GM12878 (cell line): Measurements from ENCODE around the gene TRAIP. TPM values are rescaled to one million over a fixed set of nuclear protein-coding genes. Genes with fewer than 3 reads are reported as not detected.

Experiments
- ATAC-seq: fragments of 200-7000 bp; cut with Tn5 transposase; 3 replicates; pipeline ENCODE4 v1.9.1; 2020; ENCODE audit warnings: mild to moderate bottlenecking, moderate library complexity
- BruUV-seq: library from RNA; stranded (reverse); fragments of 400-500 nt; replicated peaks from 2 replicates; lab custom pipeline; 2021; lab: Mats Ljungman, UMichigan
- CTCF ChIA-PET: fragments of 300-600 bp; sonication (Branson Sonifier 250); formaldehyde crosslinking; extraction: SDS; loops from one replicate; lab custom pipeline; 2021; ENCODE audit warnings: inconsistent platforms; lab: Yijun Ruan, JAX
- POLR2A ChIA-PET: fragments of 350-600 bp; formaldehyde crosslinking; extraction: SDS; loops from one replicate; lab custom pipeline; 2021; ENCODE audit warnings: inconsistent platforms; lab: Charles Lee
- RAD21 ChIA-PET: fragments of 300-600 bp; sonication (Branson Sonifier 250); formaldehyde crosslinking; loops from one replicate; lab custom pipeline; 2023; ENCODE audit warnings: antibody characterized with exemption; ENCODE audit not compliant: unreplicated experiment; lab: Charles Lee
- SMC1A ChIA-PET: fragments of 300-600 bp; sonication (Branson Sonifier 250); formaldehyde crosslinking; loops from one replicate; lab custom pipeline; 2023; ENCODE audit not compliant: unreplicated experiment, uncharacterized antibody; lab: Charles Lee
- DNase-seq: peaks from one replicate; pipeline ENCODE4 v3.0.0-alpha.2; 2011; ENCODE audit warnings: low read depth, low spot score
- FAIRE-seq: peaks from 3 replicates; lab custom pipeline; 2011; peaks lifted over from hg19 to GRCh38; lab: Jason Lieb, UNC
- H2AFZ ChIP-seq: 2 replicates; pipeline ENCODE4 v1.6.0; 2011; ENCODE audit warnings: low read depth, low read length, control low read depth; ENCODE audit not compliant: control insufficient read depth
- H3K27ac ChIP-seq: 2 replicates; pipeline ENCODE4 v1.5.1; 2011; ENCODE audit warnings: control low read depth; ENCODE audit not compliant: control insufficient read depth, insufficient read depth
- H3K27me3 ChIP-seq, 2 experiments: replicated peaks in 1 of 2; 2 replicates each; pipeline versions ENCODE4 v1.6.0 to v1.6.1; 2011; ENCODE audit warnings: low read length in 1 of 2; ENCODE audit not compliant: control insufficient read depth in 2 of 2, insufficient read depth in 2 of 2
- H3K36me3 ChIP-seq, 2 experiments: 2 replicates each; pipeline ENCODE4 v1.5.1; 2011; ENCODE audit warnings: low read length in 1 of 2; ENCODE audit not compliant: control insufficient read depth in 2 of 2, insufficient read depth in 2 of 2
- H3K4me1 ChIP-seq: 2 replicates; pipeline ENCODE4 v1.6.1; 2011; ENCODE audit warnings: mild to moderate bottlenecking, low read length, moderate library complexity, mixed read lengths; ENCODE audit not compliant: control insufficient read depth, insufficient read depth
- H3K4me2 ChIP-seq: 2 replicates; pipeline ENCODE4 v1.6.0; 2011; ENCODE audit warnings: control low read depth; ENCODE audit not compliant: control insufficient read depth, insufficient read depth
- H3K4me3 ChIP-seq: fragments of 200-600 bp; sonication (generic); 2 replicates; pipeline ENCODE4 v1.5.1; 2016
- H3K79me2 ChIP-seq: 2 replicates; pipeline ENCODE4 v1.6.0; 2011; ENCODE audit warnings: low read length; ENCODE audit not compliant: control insufficient read depth, insufficient read depth
- H3K9ac ChIP-seq: 2 replicates; pipeline ENCODE4 v1.8.0; 2011; ENCODE audit warnings: low read length, control low read depth, mixed read lengths; ENCODE audit not compliant: control insufficient read depth, insufficient read depth
- H3K9me3 ChIP-seq: replicated peaks from 3 replicates; pipeline ENCODE4 v1.5.1; 2011; ENCODE audit warnings: mild to moderate bottlenecking, low read length; ENCODE audit not compliant: control insufficient read depth, insufficient read depth
- H4K20me1 ChIP-seq: 2 replicates; pipeline ENCODE4 v1.6.0; 2011; ENCODE audit not compliant: control insufficient read depth, insufficient read depth
- BMI1 ChIP-seq: fragments of 450-650 bp; IDR thresholded peaks from 2 replicates; pipeline ENCODE4 v1.6.1; 2016; ENCODE audit warnings: mild to moderate bottlenecking, moderate library complexity, borderline replicate concordance
- CREM ChIP-seq: IDR thresholded peaks from 2 replicates; pipeline ENCODE4 v1.6.1; 2014; ENCODE audit warnings: antibody characterized with exemption, low read depth
- PRDM15 ChIP-seq: fragments of 450-650 bp; formaldehyde crosslinking; IDR thresholded peaks from 2 replicates; pipeline ENCODE4 v1.4.0; 2020; ENCODE audit warnings: mild to moderate bottlenecking, moderate library complexity
- SIX5 ChIP-seq: IDR thresholded peaks from 2 replicates; pipeline ENCODE4 v1.6.1; 2011; ENCODE audit warnings: mild to moderate bottlenecking, low read depth, low read length, moderate library complexity; ENCODE audit not compliant: severe bottlenecking
- ZBTB4 ChIP-seq: fragments of 450-650 bp; formaldehyde crosslinking; IDR thresholded peaks from 2 replicates; pipeline ENCODE4 v1.4.0; 2022; ENCODE audit warnings: mild to moderate bottlenecking, moderate library complexity
- ZNF217 ChIP-seq: fragments of 450-650 bp; IDR thresholded peaks from 2 replicates; pipeline ENCODE4 v1.6.1; 2017; ENCODE audit warnings: antibody characterized with exemption, mild to moderate bottlenecking
- WGBS: methylation state at CpG from one replicate; pipeline ENCODE4 v1.1.6; 2016; ENCODE audit warnings: low lambda C conversion rate; ENCODE audit not compliant: insufficient replicate concordance, insufficient coverage; ENCODE audit errors: missing lambda C conversion rate; 5-methylcytosine and 5-hydroxymethylcytosine counted together
- in situ Hi-C: fragments of 300-500 bp; cut with MboI; formaldehyde crosslinking; loops from 9 replicates; pipeline ENCODE4 v1.14.3; 2018; ENCODE audit warnings: mixed read lengths
- intact Hi-C: fragments of 100-400 bp; cut with micrococcal nuclease; formaldehyde crosslinking; loops from one replicate; pipeline ENCODE4 v1.14.2; 2022; ENCODE audit not compliant: unreplicated experiment
- polyA plus RNA-seq, 11 experiments: library from polyadenylated mRNA; depleted of rRNA in 4 of 11; unstranded in 6 of 11; stranded (reverse) in 5 of 11; fragments of >200 nt; fragmentation: Nextera tagmentation in 4 of 11; fragmentation: Illumina TruSeq in 1 of 11; extraction: Ambion mirVana in 4 of 11; extraction: Trizol in 1 of 11; gene quantifications; 1 replicate in 1 of 11; 2 replicates in 10 of 11; pipeline versions ENCODE4 v1.2.1 to v1.2.3, GENCODE V29; 2011 to 2016; ENCODE audit warnings: inconsistent platforms in 2 of 11, missing spikeins in 2 of 11, low read depth in 1 of 11
- total RNA-seq, 4 experiments: library from RNA; depleted of rRNA in 3 of 4; stranded (reverse); fragments of >200 nt in 3 of 4; fragmentation: Illumina TruSeq in 1 of 4; extraction: Trizol in 1 of 4; gene quantifications; 2 replicates each; pipeline versions ENCODE4 v1.2.1 to v1.2.3, GENCODE V29; 2013 to 2021
- TF ChIP-seq, protein P1 (sequence below): fragments of 150-350 bp; IDR thresholded peaks from 2 replicates; pipeline ENCODE4 v1.6.1; 2014; ENCODE audit warnings: mild to moderate bottlenecking, low read depth, low read length

The TRAIP gene
- total and polyA plus RNA-seq, 10 of the 15 experiments (the other 5 are each of a cell fraction or from before 2014, with no cell fraction given) = 15.9 to 37.0 (median 23.1) TPM

DNA sequence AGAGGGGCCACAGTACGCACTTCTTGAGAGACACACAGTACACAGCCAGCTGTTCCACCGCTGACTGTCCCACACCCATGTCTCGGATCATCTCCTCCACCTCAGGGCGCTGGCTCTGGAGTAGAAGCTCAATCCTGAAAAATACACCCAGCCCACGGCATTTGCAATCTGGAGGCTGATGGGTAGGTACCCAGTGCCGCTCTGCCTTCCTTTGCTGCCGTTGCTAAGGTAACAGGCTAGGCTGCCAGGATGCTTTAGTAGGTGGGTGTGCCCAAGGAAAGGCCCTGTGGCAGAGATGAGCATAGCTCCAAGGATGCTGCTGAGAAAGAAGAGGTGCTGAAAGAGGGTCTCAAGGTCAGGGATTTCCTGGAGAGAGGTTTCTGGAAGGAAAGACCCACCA, 14.6 kb downstream of the TRAIP start:
- Histone ChIP-seq H3K27me3 (no peaks in the 10 kb centered on the region), H3K4me3 (no peak overlapping the region), H3K9ac (no peak overlapping the region), H2AFZ (no peak overlapping the region), H3K36me3 (peaks cover 19 to 24% of the 10 kb centered on the region in 2 experiments), H3K27ac (no peak overlapping the region), H3K4me2 (no peak overlapping the region), H3K9me3 (no peaks in the 10 kb centered on the region), H3K79me2 (no peaks in the 10 kb centered on the region), H3K4me1 (no peaks in the 10 kb centered on the region)
- 91% methylated on average over 7 of the region's 7 CpGs for WGBS
- CTCF ChIA-PET = interaction anchor here (0.6 to 14.1 kb wide), 11 partner anchors 9 to 302 kb away, joined by 3 to 327 read pairs (median 3); partner anchors contain the start of genes AMIGO3, CDHR4, INKA1 and IP6K1
- RAD21 ChIA-PET = interaction anchor here (1.0 to 7.0 kb wide), 4 partner anchors 28 to 64 kb away, joined by 3 to 182 read pairs (median 6); partner anchors contain the start of genes CDHR4, INKA1 and UBA7
- POLR2A ChIA-PET = no interaction called here
- in situ Hi-C loops = no loop called here
- DNase-seq (no peak), ATAC-seq (no peak)
- BruUV-seq = no TSS peak
- TF ChIP-seq CREM = no peak
- no peak for TF ChIP-seq SIX5
- TF ChIP-seq, protein P1, sequence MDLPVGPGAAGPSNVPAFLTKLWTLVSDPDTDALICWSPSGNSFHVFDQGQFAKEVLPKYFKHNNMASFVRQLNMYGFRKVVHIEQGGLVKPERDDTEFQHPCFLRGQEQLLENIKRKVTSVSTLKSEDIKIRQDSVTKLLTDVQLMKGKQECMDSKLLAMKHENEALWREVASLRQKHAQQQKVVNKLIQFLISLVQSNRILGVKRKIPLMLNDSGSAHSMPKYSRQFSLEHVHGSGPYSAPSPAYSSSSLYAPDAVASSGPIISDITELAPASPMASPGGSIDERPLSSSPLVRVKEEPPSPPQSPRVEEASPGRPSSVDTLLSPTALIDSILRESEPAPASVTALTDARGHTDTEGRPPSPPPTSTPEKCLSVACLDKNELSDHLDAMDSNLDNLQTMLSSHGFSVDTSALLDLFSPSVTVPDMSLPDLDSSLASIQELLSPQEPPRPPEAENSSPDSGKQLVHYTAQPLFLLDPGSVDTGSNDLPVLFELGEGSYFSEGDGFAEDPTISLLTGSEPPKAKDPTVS = no peak
- no peak for TF ChIP-seq BMI1
- no peak for TF ChIP-seq ZBTB4
- no peak for TF ChIP-seq ZNF217
- no peak for TF ChIP-seq PRDM15
- TF ChIP-seq, all 136 proteins: peak for 0
- FAIRE-seq = no peak
- intact Hi-C loops = loop anchor here (1.0 kb wide), 1 partner anchor 64 kb away; no protein-coding TSS in a partner anchor
- H4K20me1 ChIP-seq = no peaks in the 10 kb centered on the region
- SMC1A ChIA-PET = interaction anchor here (1.1 to 7.5 kb wide), 3 partner anchors 38 to 64 kb away, joined by 5 to 146 read pairs (median 5); partner anchors contain the start of genes CDHR4 and INKA1
